ENCODE results near the gene CCNQ. TPM values are rescaled to one million over a fixed set of nuclear protein-coding genes. Genes with fewer than 3 reads are reported as not detected.
A peak's percentile ranks its signal among the peaks of the same experiment; 100 is the strongest.

Gene CCNQ
- total RNA-seq, 2 donors from 2014 or later = 8.6 to 23.9 TPM

DNA sequence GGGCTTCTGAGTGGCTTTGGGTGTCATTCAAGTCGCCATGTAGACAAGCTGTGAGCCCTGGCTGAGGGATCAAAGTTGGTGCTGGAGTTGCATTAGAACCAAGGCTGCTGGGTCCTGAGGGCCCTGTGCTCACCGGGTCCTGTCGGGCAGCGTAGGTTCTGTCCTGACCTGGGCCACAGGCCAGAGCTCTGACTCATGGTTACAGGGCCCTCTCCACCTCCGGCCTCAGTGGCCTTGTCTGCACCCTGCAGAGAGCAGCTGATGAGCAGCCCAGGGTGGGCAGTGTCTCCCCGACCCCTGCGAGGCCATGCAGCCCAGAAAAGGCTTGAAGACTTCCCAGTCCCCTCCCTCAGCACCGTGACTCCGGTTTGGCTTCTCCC lies 59.0 kb downstream of the CCNQ start:
- Histone ChIP-seq H3K36me3 (replicated peaks in 1 of 2; ENCODE audit: insufficient read depth in 1 of 2, low read depth in 2 of 2) (no peaks in the 10 kb centered on the region), H3K4me3 (no peak overlapping the region), H3K4me1 (peaks cover 23% of the 10 kb centered on the region), H3K27ac (no peak overlapping the region), H3K9me3 (no peaks in the 10 kb centered on the region), H3K27me3 (no peaks in the 10 kb centered on the region)
- TF ChIP-seq, protein P1, sequence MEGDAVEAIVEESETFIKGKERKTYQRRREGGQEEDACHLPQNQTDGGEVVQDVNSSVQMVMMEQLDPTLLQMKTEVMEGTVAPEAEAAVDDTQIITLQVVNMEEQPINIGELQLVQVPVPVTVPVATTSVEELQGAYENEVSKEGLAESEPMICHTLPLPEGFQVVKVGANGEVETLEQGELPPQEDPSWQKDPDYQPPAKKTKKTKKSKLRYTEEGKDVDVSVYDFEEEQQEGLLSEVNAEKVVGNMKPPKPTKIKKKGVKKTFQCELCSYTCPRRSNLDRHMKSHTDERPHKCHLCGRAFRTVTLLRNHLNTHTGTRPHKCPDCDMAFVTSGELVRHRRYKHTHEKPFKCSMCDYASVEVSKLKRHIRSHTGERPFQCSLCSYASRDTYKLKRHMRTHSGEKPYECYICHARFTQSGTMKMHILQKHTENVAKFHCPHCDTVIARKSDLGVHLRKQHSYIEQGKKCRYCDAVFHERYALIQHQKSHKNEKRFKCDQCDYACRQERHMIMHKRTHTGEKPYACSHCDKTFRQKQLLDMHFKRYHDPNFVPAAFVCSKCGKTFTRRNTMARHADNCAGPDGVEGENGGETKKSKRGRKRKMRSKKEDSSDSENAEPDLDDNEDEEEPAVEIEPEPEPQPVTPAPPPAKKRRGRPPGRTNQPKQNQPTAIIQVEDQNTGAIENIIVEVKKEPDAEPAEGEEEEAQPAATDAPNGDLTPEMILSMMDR (IDR thresholded peaks at IDR 0.05) = no peak
- TF ChIP-seq POLR2A (IDR thresholded peaks at IDR 0.05) = no peak
- DNase-seq = no peak
- 67 to 74% methylated on average over 4 to 5 of the region's 9 CpGs for WGBS, 2 donors
- no peak for ATAC-seq
- intact Hi-C loops (cut with DNase I) = no loop called here

DNA sequence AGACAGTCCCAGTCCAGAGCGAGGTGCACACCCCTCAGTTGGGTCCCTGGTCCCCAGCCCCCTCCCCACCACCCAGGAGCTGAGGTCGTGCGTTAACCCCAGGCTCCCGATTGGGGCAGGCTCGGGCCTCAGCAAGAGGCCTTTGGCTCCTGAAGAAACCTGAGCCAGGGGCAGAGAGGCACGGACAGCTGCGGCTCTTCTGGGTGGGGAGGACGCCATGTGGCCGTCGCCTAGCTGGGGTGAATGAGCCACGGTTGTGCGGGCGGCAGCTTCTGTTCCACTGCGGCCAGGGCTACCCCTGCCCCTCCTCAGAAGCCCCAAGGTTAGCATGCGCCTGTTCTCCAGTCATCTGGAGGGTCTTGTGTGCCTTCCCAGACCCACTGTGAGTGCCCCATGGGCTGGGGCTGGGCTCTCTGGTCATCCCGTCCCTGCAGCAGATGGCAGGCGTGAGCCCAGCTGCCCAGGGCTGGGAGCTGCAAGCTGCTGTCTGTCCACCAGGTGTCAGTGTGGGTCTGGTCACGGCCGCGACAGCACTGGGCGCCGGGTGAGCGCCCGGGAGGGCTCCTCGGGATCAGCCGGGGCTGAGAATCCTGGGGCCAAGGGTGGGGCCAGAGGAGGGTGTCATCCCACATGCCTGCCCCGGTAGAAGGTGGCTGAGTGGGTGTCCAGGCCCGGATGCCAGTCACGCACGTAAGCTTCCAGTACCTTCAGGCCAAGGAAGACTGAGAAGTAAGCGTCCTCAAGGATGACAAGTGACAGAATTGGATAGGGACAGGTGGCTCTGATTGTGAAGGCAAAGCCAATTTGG lies 59.6 kb downstream of the CCNQ start:
- 28 to 47% methylated on average over 3 to 20 of the region's 31 CpGs for WGBS, 2 donors
- intact Hi-C loops (cut with DNase I) = no loop called here
- Histone ChIP-seq H3K27me3 (no peaks in the 10 kb centered on the region), H3K9me3 (no peaks in the 10 kb centered on the region), H3K27ac (no peak overlapping the region), H3K4me1 (peaks cover 23% of the 10 kb centered on the region), H3K4me3 (no peak overlapping the region), H3K36me3 (replicated peaks in 1 of 2; ENCODE audit: insufficient read depth in 1 of 2, low read depth in 2 of 2) (no peaks in the 10 kb centered on the region)
- ATAC-seq (peak; percentile 91), DNase-seq (peak; percentile 63 to 70 (median 68))
- TF ChIP-seq POLR2A (IDR thresholded peaks at IDR 0.05) = no peak
- TF ChIP-seq, protein P1 (IDR thresholded peaks at IDR 0.05) = peak; percentile 68 to 81 (median 76)

DNA sequence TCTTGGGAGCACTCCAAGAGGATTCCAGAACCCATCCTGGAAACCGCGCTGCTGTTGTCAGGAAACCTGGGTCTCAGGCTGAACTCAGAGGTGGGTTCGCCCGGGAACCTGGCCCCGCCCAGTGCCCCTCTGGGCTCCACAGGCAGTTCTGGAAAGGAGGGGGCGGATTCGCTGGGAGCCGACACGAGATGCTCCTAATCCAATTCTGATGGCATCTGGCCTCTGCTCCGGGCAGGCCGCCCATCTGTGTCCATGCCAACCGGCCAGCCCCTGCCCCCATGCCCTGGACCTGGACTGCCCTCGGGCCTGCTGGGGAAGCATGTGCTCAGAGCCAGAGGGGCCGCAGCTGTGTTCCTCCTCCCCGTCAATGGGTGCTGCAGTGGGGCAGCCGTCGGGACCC lies 60.5 kb downstream of the CCNQ start:
- intact Hi-C loops (cut with DNase I) = no loop called here
- WGBS, 2 donors = 39% methylated on average over 10 of the region's 17 CpGs; no CpG with 5 or more reads in 1 of the 2 donors

More for the DNA sequence above, 60.5 kb downstream of the CCNQ start:
- no peak overlapping the region for H3K27ac ChIP-seq
- H3K9me3 ChIP-seq = no peaks in the 10 kb centered on the region
- no peak for TF ChIP-seq POLR2A (IDR thresholded peaks at IDR 0.05)
- TF ChIP-seq, protein P1 (IDR thresholded peaks at IDR 0.05) = no peak
- no peak overlapping the region for H3K4me3 ChIP-seq
- DNase-seq (peak in 1 of 4 donors; percentile 15), ATAC-seq (no peak)
- H3K36me3 ChIP-seq (replicated peaks in 1 of 2; ENCODE audit: insufficient read depth in 1 of 2, low read depth in 2 of 2) = no peaks in the 10 kb centered on the region
- peaks cover 23% of the 10 kb centered on the region for H3K4me1 ChIP-seq
- no peaks in the 10 kb centered on the region for H3K27me3 ChIP-seq

Other genes with a start within 250 kb of the CCNQ start
- not detected for gene PNMA6E, start 197.8 kb downstream of the CCNQ start, total RNA-seq
- gene ZFP92, start 187.7 kb downstream of the CCNQ start, total RNA-seq = under 1 TPM; 0.33 to 0.78 TPM
- gene TREX2, start 153.1 kb downstream of the CCNQ start, total RNA-seq = 1 to 10 TPM; 1.0 to 1.6 TPM
- 10 to 100 TPM in 1 of 2 donors, 1 to 10 TPM in 1; 3.1 to 38.2 TPM for gene HAUS7, start 128.6 kb downstream of the CCNQ start, total RNA-seq
- gene BGN, start 104.2 kb downstream of the CCNQ start, total RNA-seq = 10 to 100 TPM; 30.7 to 34.0 TPM
- not detected for gene ATP2B3, start 81.5 kb downstream of the CCNQ start, total RNA-seq
- not detected for gene DUSP9, start 48.1 kb upstream of the CCNQ start, total RNA-seq
- gene PNCK, start 74.7 kb upstream of the CCNQ start, total RNA-seq = not detected
- 10 to 100 TPM; 11.7 to 18.5 TPM for gene SLC6A8, start 88.8 kb upstream of the CCNQ start, total RNA-seq
- 10 to 100 TPM; 64.6 TPM for gene BCAP31, start 125.2 kb upstream of the CCNQ start, total RNA-seq
- 10 to 100 TPM; 11.2 to 31.6 TPM for gene ABCD1, start 125.7 kb upstream of the CCNQ start, total RNA-seq
- 10 to 100 TPM in 1 of 2 donors, 1 to 10 TPM in 1; 4.2 to 13.2 TPM for gene PLXNB3, start 165.1 kb upstream of the CCNQ start, total RNA-seq
- not detected for gene SRPK3, start 181.9 kb upstream of the CCNQ start, total RNA-seq
- gene IDH3G, start 195.2 kb upstream of the CCNQ start, total RNA-seq = 10 to 100 TPM; 25.2 to 27.7 TPM
- 100 to 1,000 TPM; 115 to 238 TPM for gene SSR4, start 195.5 kb upstream of the CCNQ start, total RNA-seq
- 1 to 10 TPM; 1.6 to 2.6 TPM for gene PDZD4, start 231.4 kb upstream of the CCNQ start, total RNA-seq